ENCODE results near the gene GLRX5. TPM values are rescaled to one million over a fixed set of nuclear protein-coding genes. Genes with fewer than 3 reads are reported as not detected.

The GLRX5 gene
- total RNA-seq, 1 experiment from 2014 or later, result 72.8 TPM

DNA sequence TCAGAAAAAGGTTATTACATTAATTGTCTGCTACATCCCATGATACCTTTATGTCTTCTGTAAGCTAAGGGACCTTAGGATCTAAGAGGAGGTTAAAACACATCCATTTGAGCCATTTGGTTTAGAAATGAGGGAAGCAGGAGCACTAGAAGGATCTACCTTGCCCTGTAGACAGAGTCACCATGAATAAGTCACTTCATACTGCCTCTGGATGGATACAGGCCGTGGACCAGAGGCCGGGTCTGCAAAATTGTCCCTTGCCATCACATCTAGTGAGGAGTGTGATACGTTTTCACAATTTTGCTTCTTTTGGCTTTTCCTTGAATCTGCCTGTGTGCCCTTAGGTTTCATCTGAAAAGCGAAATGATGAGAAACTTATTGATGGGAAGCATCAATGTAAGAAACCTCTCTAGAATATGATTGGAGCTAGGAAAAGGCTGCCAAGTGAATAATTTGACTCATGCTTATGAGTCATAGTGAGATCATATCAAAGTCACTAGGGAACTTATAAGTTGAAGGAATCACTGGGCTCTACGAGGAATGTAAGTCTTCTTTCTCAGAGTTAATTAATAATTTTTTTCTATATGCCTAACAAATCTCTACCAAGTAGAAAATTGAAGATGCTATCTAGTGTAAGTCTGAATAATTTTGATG lies 10.8 kb downstream of the GLRX5 start:
- POLR2A ChIA-PET, result no interaction called here

DNA sequence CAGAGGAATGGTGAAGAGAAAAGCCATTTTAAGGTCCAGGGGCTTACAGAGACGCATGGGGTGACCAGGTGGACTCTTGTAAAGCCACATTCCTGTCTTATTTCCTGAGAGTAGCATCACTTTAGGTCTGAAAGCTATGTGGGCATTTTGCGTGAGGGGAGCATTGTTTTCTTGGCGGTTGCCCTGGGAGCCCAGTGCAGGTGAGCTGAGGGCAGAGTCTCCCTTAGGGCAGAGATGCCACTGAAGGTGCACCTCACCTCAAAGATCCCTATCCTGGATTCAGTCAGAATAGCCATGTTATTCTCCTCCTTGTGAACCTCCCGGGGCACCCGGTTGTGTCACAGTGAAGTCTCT lies 12.4 kb downstream of the GLRX5 start:
- DNase-seq (ENCODE audit: low spot score), result no peak
- Mint-ChIP-seq H3K4me3 (no peak overlapping the region), H3K9me3 (peaks cover 11% of the 10 kb centered on the region), H3K27ac (no peak overlapping the region), H3K36me3 (peaks cover 19% of the 10 kb centered on the region), H3K4me1 (peaks cover 16% of the 10 kb centered on the region), H3K27me3 (ENCODE audit: low read depth) (no peaks in the 10 kb centered on the region)
- no peak for ATAC-seq
- POLR2A ChIA-PET, result no interaction called here
- CTCF ChIA-PET, result interaction anchor here (1.0 to 3.3 kb wide), 2 partner anchors 62 to 95 kb away, joined by 3 to 11 read pairs; no protein-coding TSS in a partner anchor
- TF ChIP-seq, protein P1, sequence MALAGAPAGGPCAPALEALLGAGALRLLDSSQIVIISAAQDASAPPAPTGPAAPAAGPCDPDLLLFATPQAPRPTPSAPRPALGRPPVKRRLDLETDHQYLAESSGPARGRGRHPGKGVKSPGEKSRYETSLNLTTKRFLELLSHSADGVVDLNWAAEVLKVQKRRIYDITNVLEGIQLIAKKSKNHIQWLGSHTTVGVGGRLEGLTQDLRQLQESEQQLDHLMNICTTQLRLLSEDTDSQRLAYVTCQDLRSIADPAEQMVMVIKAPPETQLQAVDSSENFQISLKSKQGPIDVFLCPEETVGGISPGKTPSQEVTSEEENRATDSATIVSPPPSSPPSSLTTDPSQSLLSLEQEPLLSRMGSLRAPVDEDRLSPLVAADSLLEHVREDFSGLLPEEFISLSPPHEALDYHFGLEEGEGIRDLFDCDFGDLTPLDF (CRISPR knock-in tag; IDR thresholded peaks at IDR 0.05), result no peak
- no peak for TF ChIP-seq NFATC4 (CRISPR knock-in tag; IDR thresholded peaks at IDR 0.05)
- TF ChIP-seq, protein P2, sequence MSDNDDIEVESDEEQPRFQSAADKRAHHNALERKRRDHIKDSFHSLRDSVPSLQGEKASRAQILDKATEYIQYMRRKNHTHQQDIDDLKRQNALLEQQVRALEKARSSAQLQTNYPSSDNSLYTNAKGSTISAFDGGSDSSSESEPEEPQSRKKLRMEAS (CRISPR knock-in tag; IDR thresholded peaks at IDR 0.05), result no peak
- TF ChIP-seq SOX15 (CRISPR knock-in tag; IDR thresholded peaks at IDR 0.05), result no peak
- no peak for TF ChIP-seq ZNF263 (CRISPR knock-in tag; IDR thresholded peaks at IDR 0.05; ENCODE audit: low read depth)
- TF ChIP-seq EMX1 (CRISPR knock-in tag; IDR thresholded peaks at IDR 0.05), result no peak
- TF ChIP-seq, protein P3, sequence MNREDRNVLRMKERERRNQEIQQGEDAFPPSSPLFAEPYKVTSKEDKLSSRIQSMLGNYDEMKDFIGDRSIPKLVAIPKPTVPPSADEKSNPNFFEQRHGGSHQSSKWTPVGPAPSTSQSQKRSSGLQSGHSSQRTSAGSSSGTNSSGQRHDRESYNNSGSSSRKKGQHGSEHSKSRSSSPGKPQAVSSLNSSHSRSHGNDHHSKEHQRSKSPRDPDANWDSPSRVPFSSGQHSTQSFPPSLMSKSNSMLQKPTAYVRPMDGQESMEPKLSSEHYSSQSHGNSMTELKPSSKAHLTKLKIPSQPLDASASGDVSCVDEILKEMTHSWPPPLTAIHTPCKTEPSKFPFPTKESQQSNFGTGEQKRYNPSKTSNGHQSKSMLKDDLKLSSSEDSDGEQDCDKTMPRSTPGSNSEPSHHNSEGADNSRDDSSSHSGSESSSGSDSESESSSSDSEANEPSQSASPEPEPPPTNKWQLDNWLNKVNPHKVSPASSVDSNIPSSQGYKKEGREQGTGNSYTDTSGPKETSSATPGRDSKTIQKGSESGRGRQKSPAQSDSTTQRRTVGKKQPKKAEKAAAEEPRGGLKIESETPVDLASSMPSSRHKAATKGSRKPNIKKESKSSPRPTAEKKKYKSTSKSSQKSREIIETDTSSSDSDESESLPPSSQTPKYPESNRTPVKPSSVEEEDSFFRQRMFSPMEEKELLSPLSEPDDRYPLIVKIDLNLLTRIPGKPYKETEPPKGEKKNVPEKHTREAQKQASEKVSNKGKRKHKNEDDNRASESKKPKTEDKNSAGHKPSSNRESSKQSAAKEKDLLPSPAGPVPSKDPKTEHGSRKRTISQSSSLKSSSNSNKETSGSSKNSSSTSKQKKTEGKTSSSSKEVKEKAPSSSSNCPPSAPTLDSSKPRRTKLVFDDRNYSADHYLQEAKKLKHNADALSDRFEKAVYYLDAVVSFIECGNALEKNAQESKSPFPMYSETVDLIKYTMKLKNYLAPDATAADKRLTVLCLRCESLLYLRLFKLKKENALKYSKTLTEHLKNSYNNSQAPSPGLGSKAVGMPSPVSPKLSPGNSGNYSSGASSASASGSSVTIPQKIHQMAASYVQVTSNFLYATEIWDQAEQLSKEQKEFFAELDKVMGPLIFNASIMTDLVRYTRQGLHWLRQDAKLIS (CRISPR knock-in tag; IDR thresholded peaks at IDR 0.05; ENCODE audit: borderline replicate concordance), result no peak
- TF ChIP-seq, protein P4, sequence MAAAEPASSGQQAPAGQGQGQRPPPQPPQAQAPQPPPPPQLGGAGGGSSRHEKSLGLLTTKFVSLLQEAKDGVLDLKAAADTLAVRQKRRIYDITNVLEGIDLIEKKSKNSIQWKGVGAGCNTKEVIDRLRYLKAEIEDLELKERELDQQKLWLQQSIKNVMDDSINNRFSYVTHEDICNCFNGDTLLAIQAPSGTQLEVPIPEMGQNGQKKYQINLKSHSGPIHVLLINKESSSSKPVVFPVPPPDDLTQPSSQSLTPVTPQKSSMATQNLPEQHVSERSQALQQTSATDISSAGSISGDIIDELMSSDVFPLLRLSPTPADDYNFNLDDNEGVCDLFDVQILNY (CRISPR knock-in tag; IDR thresholded peaks at IDR 0.05), result no peak
- no peak for TF ChIP-seq IRF2 (CRISPR knock-in tag; IDR thresholded peaks at IDR 0.05; ENCODE audit: borderline replicate concordance, low read depth)
- no peak for TF ChIP-seq KAT7 (CRISPR knock-in tag; IDR thresholded peaks at IDR 0.05; ENCODE audit: borderline replicate concordance)
- TF ChIP-seq, protein P5, sequence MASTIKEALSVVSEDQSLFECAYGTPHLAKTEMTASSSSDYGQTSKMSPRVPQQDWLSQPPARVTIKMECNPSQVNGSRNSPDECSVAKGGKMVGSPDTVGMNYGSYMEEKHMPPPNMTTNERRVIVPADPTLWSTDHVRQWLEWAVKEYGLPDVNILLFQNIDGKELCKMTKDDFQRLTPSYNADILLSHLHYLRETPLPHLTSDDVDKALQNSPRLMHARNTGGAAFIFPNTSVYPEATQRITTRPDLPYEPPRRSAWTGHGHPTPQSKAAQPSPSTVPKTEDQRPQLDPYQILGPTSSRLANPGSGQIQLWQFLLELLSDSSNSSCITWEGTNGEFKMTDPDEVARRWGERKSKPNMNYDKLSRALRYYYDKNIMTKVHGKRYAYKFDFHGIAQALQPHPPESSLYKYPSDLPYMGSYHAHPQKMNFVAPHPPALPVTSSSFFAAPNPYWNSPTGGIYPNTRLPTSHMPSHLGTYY (CRISPR knock-in tag; IDR thresholded peaks at IDR 0.05), result no peak

More for the DNA sequence above, 10.8 kb downstream of the GLRX5 start:
- peaks cover 13% of the 10 kb centered on the region for H3K4me1 Mint-ChIP-seq
- H3K36me3 Mint-ChIP-seq, result peaks cover 16% of the 10 kb centered on the region
- peaks cover 6% of the 10 kb centered on the region for H3K9me3 Mint-ChIP-seq
- H3K27me3 Mint-ChIP-seq (ENCODE audit: low read depth), result no peaks in the 10 kb centered on the region
- CTCF ChIA-PET, result no interaction called here
- ATAC-seq (no peak), DNase-seq (ENCODE audit: low spot score) (no peak)
- TF ChIP-seq, protein P6, sequence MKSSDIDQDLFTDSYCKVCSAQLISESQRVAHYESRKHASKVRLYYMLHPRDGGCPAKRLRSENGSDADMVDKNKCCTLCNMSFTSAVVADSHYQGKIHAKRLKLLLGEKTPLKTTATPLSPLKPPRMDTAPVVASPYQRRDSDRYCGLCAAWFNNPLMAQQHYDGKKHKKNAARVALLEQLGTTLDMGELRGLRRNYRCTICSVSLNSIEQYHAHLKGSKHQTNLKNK (CRISPR knock-in tag; IDR thresholded peaks at IDR 0.05), result no peak
- TF ChIP-seq, protein P7, sequence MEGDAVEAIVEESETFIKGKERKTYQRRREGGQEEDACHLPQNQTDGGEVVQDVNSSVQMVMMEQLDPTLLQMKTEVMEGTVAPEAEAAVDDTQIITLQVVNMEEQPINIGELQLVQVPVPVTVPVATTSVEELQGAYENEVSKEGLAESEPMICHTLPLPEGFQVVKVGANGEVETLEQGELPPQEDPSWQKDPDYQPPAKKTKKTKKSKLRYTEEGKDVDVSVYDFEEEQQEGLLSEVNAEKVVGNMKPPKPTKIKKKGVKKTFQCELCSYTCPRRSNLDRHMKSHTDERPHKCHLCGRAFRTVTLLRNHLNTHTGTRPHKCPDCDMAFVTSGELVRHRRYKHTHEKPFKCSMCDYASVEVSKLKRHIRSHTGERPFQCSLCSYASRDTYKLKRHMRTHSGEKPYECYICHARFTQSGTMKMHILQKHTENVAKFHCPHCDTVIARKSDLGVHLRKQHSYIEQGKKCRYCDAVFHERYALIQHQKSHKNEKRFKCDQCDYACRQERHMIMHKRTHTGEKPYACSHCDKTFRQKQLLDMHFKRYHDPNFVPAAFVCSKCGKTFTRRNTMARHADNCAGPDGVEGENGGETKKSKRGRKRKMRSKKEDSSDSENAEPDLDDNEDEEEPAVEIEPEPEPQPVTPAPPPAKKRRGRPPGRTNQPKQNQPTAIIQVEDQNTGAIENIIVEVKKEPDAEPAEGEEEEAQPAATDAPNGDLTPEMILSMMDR (IDR thresholded peaks at IDR 0.05), result no peak
- TF ChIP-seq IRF2 (CRISPR knock-in tag; IDR thresholded peaks at IDR 0.05; ENCODE audit: borderline replicate concordance, low read depth) (no peak), GTF2I (CRISPR knock-in tag; conservative IDR thresholded peaks at IDR 0.05) (no peak), ZBTB21 (CRISPR knock-in tag; IDR thresholded peaks at IDR 0.05; ENCODE audit: borderline replicate concordance) (no peak), GABPB1 (CRISPR knock-in tag; IDR thresholded peaks at IDR 0.05) (no peak)
- TF ChIP-seq, protein P4 (CRISPR knock-in tag; IDR thresholded peaks at IDR 0.05), result no peak
- TF ChIP-seq, protein P8, sequence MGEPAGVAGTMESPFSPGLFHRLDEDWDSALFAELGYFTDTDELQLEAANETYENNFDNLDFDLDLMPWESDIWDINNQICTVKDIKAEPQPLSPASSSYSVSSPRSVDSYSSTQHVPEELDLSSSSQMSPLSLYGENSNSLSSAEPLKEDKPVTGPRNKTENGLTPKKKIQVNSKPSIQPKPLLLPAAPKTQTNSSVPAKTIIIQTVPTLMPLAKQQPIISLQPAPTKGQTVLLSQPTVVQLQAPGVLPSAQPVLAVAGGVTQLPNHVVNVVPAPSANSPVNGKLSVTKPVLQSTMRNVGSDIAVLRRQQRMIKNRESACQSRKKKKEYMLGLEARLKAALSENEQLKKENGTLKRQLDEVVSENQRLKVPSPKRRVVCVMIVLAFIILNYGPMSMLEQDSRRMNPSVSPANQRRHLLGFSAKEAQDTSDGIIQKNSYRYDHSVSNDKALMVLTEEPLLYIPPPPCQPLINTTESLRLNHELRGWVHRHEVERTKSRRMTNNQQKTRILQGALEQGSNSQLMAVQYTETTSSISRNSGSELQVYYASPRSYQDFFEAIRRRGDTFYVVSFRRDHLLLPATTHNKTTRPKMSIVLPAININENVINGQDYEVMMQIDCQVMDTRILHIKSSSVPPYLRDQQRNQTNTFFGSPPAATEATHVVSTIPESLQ (CRISPR knock-in tag; IDR thresholded peaks at IDR 0.05), result no peak
- TF ChIP-seq, protein P9, sequence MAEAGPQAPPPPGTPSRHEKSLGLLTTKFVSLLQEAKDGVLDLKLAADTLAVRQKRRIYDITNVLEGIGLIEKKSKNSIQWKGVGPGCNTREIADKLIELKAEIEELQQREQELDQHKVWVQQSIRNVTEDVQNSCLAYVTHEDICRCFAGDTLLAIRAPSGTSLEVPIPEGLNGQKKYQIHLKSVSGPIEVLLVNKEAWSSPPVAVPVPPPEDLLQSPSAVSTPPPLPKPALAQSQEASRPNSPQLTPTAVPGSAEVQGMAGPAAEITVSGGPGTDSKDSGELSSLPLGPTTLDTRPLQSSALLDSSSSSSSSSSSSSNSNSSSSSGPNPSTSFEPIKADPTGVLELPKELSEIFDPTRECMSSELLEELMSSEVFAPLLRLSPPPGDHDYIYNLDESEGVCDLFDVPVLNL (CRISPR knock-in tag; IDR thresholded peaks at IDR 0.05; ENCODE audit: borderline replicate concordance, low read depth), result no peak
- no peak overlapping the region for H3K4me3 Mint-ChIP-seq
- no peak overlapping the region for H3K27ac Mint-ChIP-seq

Measured in WTC11 (cell line).